Measurements from ENCODE around the gene DNAJB2.
"Not testable (repeated sequence)": the region's sequence is repeated elsewhere in the genome, so short reads cannot be mapped to it uniquely, and the experiment has no call there.

The DNAJB2 gene

DNA sequence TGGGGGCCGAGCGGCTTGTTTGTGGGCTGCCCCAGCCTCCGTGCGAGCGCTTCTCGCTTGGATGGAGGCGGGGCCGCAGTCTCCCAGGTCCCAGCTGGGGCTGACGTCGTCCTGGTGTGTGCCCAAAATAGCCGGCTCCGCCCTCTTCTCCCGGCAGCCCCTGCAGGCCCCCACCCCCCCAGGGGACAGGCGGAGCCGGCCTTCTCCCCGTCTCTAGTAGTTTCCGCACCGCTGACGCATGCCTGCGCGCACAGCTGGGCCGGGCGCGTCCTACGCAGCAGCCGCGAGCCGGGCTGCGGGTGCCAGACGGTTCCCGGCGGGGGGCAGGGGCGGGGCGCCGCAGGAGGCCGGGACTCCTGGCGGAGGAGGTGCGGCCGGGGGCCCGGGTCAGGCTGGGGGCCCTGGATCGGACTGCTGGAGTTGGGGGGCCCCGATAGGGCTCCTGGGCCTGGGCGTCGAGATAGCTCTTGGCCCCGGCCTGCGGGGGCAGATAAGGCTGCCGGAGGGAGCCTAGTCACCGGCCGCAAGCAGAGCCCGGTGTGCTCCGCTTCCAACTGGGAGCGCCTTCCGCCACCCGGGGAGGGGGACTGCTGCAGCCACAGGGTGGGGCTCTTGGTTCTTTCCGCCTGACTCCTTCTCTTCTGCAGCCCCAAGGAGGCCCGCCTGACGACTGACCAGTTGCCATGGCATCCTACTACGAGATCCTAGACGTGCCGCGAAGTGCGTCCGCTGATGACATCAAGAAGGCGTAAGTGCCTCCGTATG, at the start of gene DNAJB2:
DNAJB2 (plus strand) TSS at position 216 of the 765 bp plus-strand sequence; CDS start at position 684, 468 bp downstream.
- DNase-seq = peak; percentile 99

DNA sequence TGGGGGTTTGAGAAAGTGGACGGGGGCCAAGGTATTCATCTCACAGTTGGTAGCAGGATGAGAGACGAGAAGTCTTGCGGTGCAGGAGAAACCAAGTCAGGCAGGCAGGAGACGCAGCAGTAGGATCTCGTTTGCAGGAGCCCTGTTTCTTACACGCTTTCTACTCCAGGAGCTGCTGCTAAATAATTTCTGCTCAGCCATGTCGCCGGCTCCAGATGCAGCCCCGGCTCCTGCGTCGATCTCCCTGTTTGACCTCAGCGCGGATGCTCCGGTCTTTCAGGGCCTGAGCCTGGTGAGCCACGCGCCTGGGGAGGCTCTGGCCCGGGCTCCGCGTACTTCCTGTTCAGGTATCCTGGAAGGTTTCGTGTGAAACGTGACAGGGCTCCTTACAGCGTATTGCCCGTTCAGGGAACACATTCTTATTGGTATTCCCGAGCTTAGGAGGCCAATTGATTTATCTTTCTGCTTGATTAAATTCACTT, 49.1 kb upstream of the DNAJB2 start:
- peak; percentile 65 for DNase-seq

GRCh38 chr2:219234331-219234730, 44.8 kb upstream of the DNAJB2 start:
- no peak for DNase-seq

GRCh38 chr2:219243291-219243761, 35.8 kb upstream of the DNAJB2 start:
- DNase-seq = no peak

DNA sequence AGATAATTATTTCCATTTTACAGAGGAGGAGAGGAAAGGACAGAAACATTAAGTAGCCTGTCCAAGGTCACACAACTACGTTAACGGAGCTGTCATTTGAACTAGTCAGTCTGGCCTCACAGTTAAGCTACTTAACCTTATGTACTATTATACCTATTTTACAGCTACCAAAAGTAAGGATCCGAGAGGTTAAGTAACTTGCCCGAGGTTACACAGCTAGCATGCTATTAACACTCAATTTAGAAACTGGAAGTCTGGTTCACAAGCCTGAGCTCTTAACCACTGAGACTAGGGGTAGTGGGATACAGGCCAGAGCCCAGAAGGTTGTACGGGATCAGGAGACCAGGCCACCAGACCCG, 34.4 kb upstream of the DNAJB2 start:
- no peak for DNase-seq

GRCh38 chr2:219245148-219245898, 33.8 kb upstream of the DNAJB2 start, which contains the start of the genes GLB1L and STK16:
Gene GLB1L, minus strand, starts transcription at chr2:219245444. Its CDS starts 1,871 bp downstream, at chr2:219243573.
Gene STK16, plus strand, starts transcription at chr2:219245479. Its CDS starts 521 bp downstream, at chr2:219246000.
- peak; percentile 94 for DNase-seq

GRCh38 chr2:219245899-219246230, 33.3 kb upstream of the DNAJB2 start:
- DNase-seq = peak; percentile 39

DNA sequence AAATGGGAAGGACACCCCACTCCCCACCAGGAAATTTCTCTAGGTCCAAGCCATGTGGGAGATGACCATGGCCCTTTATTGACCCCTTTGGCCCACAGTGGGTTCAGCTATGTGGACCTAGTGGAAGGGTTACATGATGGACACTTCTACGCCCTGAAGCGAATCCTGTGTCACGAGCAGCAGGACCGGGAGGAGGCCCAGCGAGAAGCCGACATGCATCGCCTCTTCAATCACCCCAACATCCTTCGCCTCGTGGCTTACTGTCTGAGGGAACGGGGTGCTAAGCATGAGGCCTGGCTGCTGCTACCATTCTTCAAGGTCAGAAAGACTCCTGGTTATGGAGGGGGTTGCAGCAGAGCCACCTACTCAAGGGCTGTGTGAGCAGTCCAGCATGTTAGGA, 32.6 kb upstream of the DNAJB2 start:
- no peak for DNase-seq

DNA sequence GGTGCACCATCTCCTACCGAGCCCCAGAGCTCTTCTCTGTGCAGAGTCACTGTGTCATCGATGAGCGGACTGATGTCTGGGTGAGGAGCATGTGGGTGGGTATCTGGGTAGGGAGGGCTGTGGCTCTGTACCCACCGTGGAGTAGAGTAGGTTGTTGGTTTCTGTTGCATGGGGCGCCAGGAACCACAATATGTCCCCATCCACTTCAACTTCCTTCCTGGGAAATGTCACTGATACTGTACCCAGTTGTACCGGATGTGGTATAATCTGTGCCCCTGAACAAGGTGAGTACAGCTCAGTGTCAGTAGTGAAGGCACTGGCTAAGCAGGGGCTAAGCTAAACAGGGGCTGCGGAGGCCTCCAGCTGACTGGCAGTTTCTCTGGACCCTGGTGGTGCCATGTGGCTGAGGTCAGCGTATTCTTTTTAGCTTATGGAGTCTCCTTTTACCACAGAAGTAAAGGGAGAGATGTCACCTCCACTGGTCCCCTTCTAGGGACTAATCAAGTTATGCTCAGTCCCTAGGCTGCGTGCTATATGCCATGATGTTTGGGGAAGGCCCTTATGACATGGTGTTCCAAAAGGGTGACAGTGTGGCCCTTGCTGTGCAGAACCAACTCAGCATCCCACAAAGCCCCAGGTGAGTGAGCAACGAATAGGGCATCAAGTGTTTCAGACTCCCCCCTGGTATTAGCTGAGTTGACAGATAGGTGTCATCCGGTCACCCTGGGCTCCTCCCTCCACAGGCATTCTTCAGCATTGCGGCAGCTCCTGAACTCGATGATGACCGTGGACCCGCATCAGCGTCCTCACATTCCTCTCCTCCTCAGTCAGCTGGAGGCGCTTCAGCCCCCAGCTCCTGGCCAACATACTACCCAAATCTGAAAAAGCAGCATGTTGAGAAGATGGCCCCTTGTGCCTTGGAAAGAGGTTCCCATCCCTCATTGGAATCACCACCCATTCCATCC, 31.2 kb upstream of the DNAJB2 start:
- peak; percentile 85 for DNase-seq

DNA sequence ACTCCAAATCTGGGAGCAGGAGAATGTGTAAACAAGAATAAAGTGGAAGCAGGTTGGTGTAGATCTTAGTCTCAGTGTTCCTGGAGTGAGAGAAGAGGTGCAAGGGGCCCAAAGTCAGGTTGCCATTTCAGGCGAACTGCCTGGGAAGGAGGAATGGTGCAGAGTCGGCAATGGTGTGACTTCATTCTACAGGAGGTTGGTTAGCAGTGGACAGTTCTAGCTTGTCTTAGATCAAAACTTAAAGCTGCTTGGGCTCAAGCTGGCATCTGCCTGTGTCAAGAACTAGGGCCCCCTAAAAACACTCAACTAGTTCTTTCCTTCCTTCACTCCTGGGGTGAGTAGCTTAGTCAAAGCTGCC, 30.3 kb upstream of the DNAJB2 start:
- no peak for DNase-seq

DNA sequence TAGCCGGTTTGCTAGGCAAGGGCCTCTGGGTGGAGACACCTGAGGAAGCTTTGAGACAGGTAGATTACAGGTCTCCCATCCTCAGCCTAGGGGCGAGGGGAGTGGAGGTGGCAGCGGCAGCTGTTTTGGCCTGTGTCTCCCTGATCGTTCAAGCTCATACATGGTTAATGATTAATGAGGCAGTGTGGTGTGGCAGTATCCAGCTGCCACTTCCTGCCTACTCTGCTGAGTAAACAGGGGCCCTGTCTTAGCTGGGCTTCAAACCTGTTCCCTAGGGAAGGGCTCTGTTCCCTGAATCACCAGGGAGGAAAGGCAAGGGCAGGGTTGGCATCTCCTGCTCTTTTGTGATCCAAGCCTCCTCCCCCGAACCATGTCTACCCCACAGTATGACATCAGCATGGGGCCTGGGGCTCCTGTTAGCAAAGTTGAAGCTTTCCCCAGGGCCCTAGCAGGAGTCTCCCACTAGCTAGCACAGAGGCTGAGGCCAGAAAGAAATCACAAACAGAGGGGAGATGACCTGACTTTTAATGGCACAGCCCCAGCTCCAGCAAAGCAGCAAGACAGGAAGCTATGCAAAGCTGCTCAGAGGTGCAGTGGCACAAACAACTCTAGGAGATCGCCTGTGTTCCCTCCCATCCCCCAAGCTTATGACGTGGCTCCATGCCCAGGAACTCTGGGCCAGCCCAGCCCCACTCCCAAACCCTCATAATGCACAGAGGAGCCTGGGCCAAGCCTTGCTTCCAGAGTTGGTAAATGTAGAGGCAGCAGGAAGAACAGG, 29.8 kb upstream of the DNAJB2 start:
- DNase-seq = peak; percentile 72

DNA sequence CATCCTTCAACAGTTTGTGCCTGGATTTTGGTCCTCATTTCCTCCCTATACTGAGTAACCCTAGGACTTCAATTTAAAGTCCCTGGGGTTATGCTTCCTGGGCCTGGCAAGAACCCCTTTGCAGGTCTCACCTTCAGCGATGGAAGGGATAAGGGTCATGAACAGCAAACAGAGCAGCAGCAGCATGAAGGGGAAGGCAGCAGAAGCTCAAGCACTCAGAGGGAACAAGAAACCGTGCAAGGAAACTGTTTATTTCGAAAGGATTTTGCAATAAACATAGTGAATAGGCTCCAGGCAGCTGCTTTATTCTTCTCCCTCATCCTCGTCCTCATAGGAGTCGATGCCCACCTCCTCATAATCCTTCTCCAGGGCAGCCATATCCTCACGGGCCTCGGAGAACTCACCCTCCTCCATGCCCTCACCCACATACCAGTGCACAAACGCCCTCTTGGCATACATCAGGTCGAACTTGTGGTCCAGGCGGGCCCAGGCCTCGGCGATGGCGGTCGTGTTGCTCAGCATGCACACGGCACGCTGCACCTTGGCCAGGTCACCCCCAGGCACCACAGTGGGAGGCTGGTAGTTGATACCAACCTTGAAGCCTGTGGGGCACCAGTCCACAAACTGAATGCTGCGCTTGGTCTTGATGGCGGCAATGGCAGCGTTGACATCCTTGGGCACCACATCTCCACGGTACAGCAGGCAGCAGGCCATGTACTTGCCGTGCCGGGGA, 29.0 kb upstream of the DNAJB2 start:
- DNase-seq = no peak

DNA sequence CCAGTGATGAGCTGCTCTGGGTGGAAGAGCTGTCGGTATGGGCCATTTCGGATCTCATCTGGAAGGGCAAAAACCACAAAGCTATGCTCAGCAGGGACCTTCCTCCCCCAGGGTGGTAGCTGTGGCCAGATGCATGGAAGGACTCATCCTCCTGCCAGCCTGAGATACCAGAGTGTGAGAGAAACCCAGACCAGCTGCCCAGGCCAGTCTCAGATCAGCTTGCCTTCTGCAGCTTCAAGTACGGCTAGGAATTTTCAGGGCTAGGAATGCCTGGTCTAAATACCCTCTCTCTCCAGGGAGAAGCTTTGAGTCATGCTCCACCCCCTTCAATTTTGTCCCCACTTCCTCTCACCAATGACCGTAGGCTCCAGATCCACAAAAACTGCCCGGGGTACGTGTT, 27.5 kb upstream of the DNAJB2 start:
- DNase-seq = no peak

DNA sequence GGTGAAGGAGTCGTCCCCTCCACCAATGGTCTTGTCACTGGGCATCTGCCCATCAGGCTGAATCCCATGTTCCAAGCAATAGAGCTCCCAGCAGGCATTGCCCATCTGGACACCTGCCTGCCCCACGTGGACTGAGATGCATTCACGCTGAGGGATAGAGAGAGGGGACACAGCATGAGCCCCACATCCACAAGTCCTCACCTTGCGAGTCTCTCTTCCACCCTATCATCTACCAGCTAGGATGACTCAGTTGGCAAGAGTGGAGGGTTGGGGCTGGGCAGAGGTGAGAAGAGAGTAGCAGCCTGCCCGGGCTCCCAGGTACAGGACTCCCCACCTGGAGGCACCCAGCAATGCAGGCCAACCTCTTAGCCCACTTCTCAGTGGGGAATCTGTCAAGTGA, 27.1 kb upstream of the DNAJB2 start:
- DNase-seq = peak; percentile 55

- no peak for DNase-seq
Observed at GRCh38 chr2:219252570-219252899, 26.6 kb upstream of the DNAJB2 start.

DNA sequence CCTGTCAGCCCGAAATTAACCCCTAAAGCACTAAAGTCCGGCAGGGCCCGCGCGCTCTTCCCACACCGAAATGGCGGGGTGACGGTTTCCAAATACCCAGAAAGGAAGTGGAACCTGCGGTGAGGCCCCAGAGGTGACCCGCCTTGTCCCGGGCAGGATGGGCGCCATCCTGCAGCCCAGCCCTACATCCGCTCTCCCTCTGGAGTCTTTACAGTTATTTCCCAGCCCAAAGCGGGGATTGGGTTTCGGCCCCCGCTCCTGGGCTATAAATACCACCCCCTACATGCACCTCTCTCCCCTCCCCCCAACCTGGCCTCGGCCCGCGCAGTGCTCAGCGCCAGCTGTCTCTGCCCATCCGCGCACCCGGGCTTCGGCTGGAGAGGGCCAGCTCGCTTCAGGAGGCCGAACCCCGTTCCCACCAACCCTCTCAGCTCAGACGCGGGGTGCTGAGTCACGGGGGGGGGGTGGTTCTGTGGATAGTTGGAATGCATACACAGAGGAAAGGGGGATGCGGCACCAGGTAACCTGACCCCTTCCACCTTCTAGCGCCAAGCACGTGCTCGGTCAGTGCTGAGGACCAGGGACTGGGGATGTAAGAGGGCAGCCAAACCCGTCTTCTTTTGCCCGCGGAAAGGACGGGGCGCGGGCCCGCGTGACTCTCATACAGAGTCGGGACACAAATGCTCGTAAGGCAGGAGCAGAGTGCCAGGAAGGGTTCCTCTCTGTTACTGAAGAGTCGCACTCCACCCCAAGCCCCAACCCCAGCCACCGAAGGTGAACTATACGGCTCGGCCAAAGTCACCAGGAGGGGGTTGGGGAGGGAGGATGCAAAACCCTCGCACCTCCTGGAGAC, 26.0 kb upstream of the DNAJB2 start, which contains the start of gene TUBA4B:
TUBA4B (plus strand) TSS at position 344 of the 853 bp plus-strand sequence; CDS start at position 509, 165 bp downstream.
- peak; percentile 78 for DNase-seq

- peak; percentile 93 for DNase-seq
Observed at GRCh38 chr2:219253753-219254589, 25.2 kb upstream of the DNAJB2 start, which contains the start of gene TUBA4A. Gene TUBA4A, minus strand, starts transcription at chr2:219253918. Its CDS starts 60 bp downstream, at chr2:219253858.

DNA sequence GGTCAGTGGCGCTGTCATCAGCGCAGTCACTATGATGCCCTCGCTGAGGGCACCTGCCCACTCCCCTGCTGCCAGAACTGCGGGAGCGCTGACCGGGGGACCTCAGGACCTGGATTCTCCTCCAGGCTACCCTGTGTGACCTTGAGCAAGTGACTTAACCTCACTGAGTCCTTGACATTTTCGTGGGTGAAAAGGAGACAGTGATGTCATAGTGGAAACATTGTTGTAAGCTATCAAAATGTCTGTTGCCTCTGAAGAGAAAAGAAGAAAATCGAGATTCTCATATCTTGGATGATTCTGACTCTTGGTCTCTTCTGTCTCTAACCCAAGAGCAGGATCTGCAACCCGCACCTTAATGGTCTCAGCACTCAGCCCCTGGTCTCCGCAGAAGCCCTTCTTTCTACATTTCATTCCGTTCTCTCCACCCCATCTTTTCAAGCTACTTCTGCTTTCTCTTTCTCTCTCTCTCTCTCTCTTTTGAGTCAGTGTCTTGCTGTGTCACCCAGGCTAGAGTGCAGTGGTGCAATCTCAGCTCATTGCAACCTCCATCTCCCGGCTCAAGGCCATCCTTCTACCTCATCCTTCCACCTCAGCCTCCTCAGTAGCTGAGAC, 24.5 kb upstream of the DNAJB2 start:
- peak; percentile 68 for DNase-seq

DNA sequence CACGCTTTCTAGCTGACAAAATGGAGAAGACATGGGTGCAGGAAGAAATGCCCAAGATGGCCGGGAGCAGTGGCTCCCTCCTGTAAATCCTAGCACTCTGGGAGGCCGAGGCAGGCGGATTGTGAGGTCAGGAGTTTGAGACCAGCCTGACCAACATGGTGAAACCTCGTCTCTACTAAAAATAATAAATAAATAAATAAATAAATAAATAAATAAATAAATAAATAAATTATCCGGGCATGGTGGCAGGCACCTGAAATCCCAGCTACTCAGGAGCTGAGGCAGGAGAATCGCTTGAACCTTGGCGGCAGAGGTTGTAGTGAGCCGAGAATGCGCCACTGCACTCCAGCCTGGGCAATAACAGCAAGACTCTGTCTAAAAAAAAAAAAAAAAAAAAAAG, 20.2 kb upstream of the DNAJB2 start:
- DNase-seq = not testable (repeated sequence)
